Fibroblast of lung (primary cell): ENCODE measurements around the gene HSP90B1. TPM values are rescaled to one million over a fixed set of nuclear protein-coding genes. Genes with fewer than 3 reads are reported as not detected.

Source experiments
- DNase-seq, 2 donors: peaks; one replicate each; pipeline versions ENCODE4 v3.0.0 to v3.0.0-alpha.2; 2010; ENCODE audit warnings: low read depth in 2 of 2
- H2AFZ ChIP-seq: 2 replicates; pipeline ENCODE4 v1.5.1; 2012; ENCODE audit warnings: low read length, control low read depth, inconsistent platforms
- H3K27ac ChIP-seq: 2 replicates; pipeline ENCODE4 v1.5.1; 2011; ENCODE audit warnings: low read length, control low read depth; ENCODE audit not compliant: insufficient read depth
- H3K27me3 ChIP-seq: 2 replicates; pipeline ENCODE4 v1.5.1; 2011; ENCODE audit warnings: mild to moderate bottlenecking, low read length; ENCODE audit not compliant: control insufficient read depth, insufficient read depth
- H3K36me3 ChIP-seq: 2 replicates; pipeline ENCODE4 v1.5.1; 2011; ENCODE audit warnings: low read length; ENCODE audit not compliant: control insufficient read depth, insufficient read depth
- H3K4me1 ChIP-seq: 2 replicates; pipeline ENCODE4 v1.5.1; 2011; ENCODE audit warnings: low read length; ENCODE audit not compliant: control insufficient read depth, insufficient read depth; ENCODE audit errors: extremely low read depth
- H3K4me2 ChIP-seq: 2 replicates; pipeline ENCODE4 v1.5.1; 2011; ENCODE audit warnings: low read length, control low read depth; ENCODE audit not compliant: insufficient read depth; ENCODE audit errors: extremely low read depth
- H3K4me3 ChIP-seq, 4 experiments: fragments of 200-600 bp in 1 of 4; sonication (generic) in 1 of 4; replicated peaks in 1 of 4; 2 replicates each; pipeline ENCODE4 v1.5.1; 2011 to 2016; ENCODE audit warnings: low read length in 4 of 4, low read depth in 3 of 4, mild to moderate bottlenecking in 3 of 4, control low read depth in 2 of 4, inconsistent platforms in 1 of 4, mixed read lengths in 1 of 4; ENCODE audit not compliant: insufficient read depth in 1 of 4; ENCODE audit errors: control extremely low read depth in 1 of 4
- H3K79me2 ChIP-seq: 2 replicates; pipeline ENCODE4 v1.5.1; 2012; ENCODE audit warnings: mild to moderate bottlenecking, low read length, inconsistent platforms; ENCODE audit not compliant: control insufficient read depth, insufficient read depth
- H3K9ac ChIP-seq: 2 replicates; pipeline ENCODE4 v1.5.1; 2011; ENCODE audit warnings: mild to moderate bottlenecking, low read length, control low read depth; ENCODE audit not compliant: insufficient read depth
- H3K9me3 ChIP-seq: 2 replicates; pipeline ENCODE4 v1.5.1; 2012; ENCODE audit warnings: low read depth, low read length; ENCODE audit not compliant: control insufficient read depth, insufficient read depth
- H4K20me1 ChIP-seq: 2 replicates; pipeline ENCODE4 v1.5.1; 2011; ENCODE audit warnings: low read length; ENCODE audit not compliant: control insufficient read depth, insufficient read depth; ENCODE audit errors: extremely low read depth
- CTCF ChIP-seq, 2 donors: IDR thresholded peaks in 1 of 2; conservative IDR thresholded peaks in 1 of 2; 1 replicate in 1 of 2; 2 replicates in 1 of 2; pipeline ENCODE4 v1.5.1; 2011 to 2012; ENCODE audit warnings: low read length in 2 of 2, control low read depth in 1 of 2, inconsistent platforms in 1 of 2, low read depth in 1 of 2, mild to moderate bottlenecking in 1 of 2
- EZH2 ChIP-seq: IDR thresholded peaks from 2 replicates; pipeline ENCODE4 v1.5.1; 2012; ENCODE audit warnings: low read length, control low read depth, mild to moderate bottlenecking; ENCODE audit errors: missing control alignments
- polyA plus RNA-seq, 2 donors: library from polyadenylated mRNA; depleted of rRNA in 1 of 2; stranded (reverse) in 1 of 2; unstranded in 1 of 2; fragments of >200 nt; gene quantifications; 2 replicates each; pipeline ENCODE4 v1.2.1, GENCODE V29; 2011 to 2012; ENCODE audit warnings: missing spikeins in 1 of 2
- total RNA-seq: library from RNA; depleted of rRNA; stranded (reverse); fragments of >200 nt; gene quantifications from 2 replicates; pipeline ENCODE4 v1.2.1, GENCODE V29; 2014

Gene HSP90B1
- total and polyA plus RNA-seq, 2 donors (not counting 1 experiment from before 2014, with no cell fraction given): 983 to 1,015 TPM

DNA sequence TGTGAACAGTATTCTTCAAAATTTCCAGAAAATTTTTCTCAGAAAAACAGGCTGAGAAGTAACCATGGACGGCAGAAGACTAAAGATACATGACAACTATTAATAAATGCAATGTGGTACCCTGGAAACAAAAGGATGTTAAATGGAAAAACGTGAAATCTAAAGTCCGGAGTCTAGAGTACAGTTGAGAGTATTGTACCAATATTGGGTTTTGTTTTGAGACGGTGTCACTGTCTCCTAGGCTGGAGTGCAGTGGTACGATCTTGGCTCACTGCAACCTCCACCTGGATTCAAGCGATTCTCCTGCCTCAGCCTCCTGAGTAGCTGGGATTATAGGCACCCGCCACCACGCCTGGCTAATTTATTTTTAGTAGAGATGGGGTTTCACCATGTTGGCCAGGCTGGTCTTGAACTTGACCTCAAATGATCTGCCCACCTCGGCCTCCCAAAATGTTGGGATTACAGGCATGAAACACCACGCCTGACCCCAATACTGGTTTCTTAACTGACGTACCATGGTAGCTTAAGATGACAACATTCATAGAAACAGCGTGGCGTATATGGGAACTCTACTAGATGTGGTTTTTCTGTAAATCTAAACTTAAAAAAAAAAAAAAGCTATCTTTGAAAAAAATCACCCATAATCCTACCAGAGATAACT, 18.7 kb downstream of the HSP90B1 start:
- Histone ChIP-seq H3K79me2 (peaks cover 5% of the 10 kb centered on the region), H3K4me1 (no peaks in the 10 kb centered on the region), H3K27me3 (no peaks in the 10 kb centered on the region), H2AFZ (no peak overlapping the region), H3K27ac (no peak overlapping the region), H3K4me2 (no peak overlapping the region), H3K4me3 (no peak overlapping the region), H4K20me1 (no peaks in the 10 kb centered on the region), H3K9ac (no peak overlapping the region), H3K36me3 (peaks cover 15% of the 10 kb centered on the region), H3K9me3 (no peaks in the 10 kb centered on the region)
- DNase-seq: no peak
- no peak for TF ChIP-seq EZH2
- no peak for TF ChIP-seq CTCF (conservative IDR thresholded peaks at IDR 0.05 in 1 of 2, IDR thresholded peaks at IDR 0.05 in 1 of 2; ENCODE audit: low read depth in 1 of 2, low read length in 2 of 2)

GRCh38 chr12:103952497-103952896, 22.3 kb downstream of the HSP90B1 start:
- no peak for TF ChIP-seq EZH2
- no peak for DNase-seq
- Histone ChIP-seq H3K9me3 (no peaks in the 10 kb centered on the region), H3K79me2 (peaks cover 25% of the 10 kb centered on the region), H3K27me3 (no peaks in the 10 kb centered on the region), H3K36me3 (peaks cover 12% of the 10 kb centered on the region), H2AFZ (no peak overlapping the region), H4K20me1 (no peaks in the 10 kb centered on the region), H3K4me2 (no peak overlapping the region), H3K4me1 (peaks cover 2% of the 10 kb centered on the region), H3K27ac (no peak overlapping the region), H3K9ac (no peak overlapping the region), H3K4me3 (no peak overlapping the region)

GRCh38 chr12:103955811-103956508, 25.8 kb downstream of the HSP90B1 start:
- peak overlapping the region; percentile 84 for H3K9ac ChIP-seq
- H3K79me2 ChIP-seq: peaks cover 25% of the 10 kb centered on the region
- peaks cover 3% of the 10 kb centered on the region for H3K4me1 ChIP-seq
- H2AFZ ChIP-seq: peak overlapping the region; percentile 96
- no peaks in the 10 kb centered on the region for H4K20me1 ChIP-seq
- no peaks in the 10 kb centered on the region for H3K9me3 ChIP-seq
- DNase-seq: peak in 1 of 2 donors; percentile 70
- H3K4me2 ChIP-seq: peak overlapping the region; percentile 100
- H3K36me3 ChIP-seq: peaks cover 6% of the 10 kb centered on the region
- TF ChIP-seq CTCF (conservative IDR thresholded peaks at IDR 0.05 in 1 of 2, IDR thresholded peaks at IDR 0.05 in 1 of 2; ENCODE audit: low read depth in 1 of 2, low read length in 2 of 2) (no peak), EZH2 (no peak)
- no peaks in the 10 kb centered on the region for H3K27me3 ChIP-seq
- H3K27ac ChIP-seq: peak overlapping the region; percentile 93
- peak overlapping the region; percentile 89 to 94 (median 90) for H3K4me3 ChIP-seq
